ENCODE measurements around the gene PSMC3.

PSMC3 gene

DNA sequence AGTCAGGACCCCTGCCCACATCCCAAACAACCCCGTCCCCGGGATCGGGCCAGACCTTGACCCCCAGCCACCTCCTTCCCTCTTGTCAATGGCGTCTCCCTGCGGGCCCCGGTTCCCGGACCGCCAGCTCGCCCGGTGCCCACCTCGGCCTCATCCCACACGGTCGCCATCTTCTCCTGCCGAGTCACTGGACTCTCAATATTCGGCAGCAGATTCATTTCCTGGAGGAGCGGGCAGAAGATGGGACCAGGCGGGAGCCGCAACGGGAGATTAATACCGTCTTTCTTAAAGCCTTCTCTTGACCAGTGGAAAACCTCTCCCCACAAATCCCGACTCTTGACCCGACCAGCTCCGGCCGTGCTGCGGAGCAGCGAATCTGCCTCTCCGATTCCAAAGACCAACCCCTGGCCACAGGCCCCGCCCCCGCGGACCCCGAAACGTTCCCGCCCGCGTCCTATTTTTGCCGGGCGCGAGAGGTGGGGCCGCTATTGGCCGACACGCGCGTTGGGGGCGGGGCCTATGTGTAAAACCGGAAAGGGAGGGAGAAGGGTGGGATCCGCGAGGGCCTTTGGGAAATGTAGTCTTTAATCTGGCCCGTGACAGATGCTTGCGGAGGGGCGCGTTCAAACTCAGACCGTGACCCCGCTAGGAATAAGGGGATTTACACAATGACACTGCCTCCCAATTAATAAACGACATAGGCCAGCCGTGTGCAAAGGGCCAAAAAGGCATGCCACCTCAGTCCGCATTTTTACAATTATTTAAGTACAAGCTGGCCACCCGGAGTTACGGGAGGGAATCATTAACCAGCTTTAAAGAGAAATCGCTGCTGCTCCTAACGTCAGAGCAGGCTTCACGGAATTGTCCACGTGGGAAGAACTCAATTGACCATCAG lies at the start of gene PSMC3:
TSS of gene PSMC3 (minus strand) at position 378 of the 895 bp plus-strand sequence. CDS start at position 218, 160 bp downstream.
- peak; percentile 96 for DNase-seq

DNA sequence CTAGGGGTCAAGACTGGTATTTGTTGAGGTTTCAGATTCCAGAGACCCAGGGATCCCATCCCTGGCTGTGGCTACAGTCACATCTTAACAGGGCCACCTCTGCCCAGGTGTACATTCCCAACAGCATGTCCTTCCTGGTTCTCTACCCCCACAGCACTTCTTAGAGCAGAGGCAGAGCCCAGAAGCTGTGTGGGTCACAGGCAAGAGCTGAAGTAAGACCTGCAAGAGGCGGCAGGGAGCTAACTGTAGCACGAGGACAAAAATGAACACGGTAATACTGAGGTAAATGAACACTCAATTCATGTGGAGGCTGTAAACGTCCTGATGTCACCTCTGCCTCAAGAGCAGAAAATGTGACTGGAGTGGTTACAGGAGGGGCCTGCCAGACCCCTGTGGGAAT lies 44.4 kb upstream of the PSMC3 start:
- DNase-seq, result no peak

DNA sequence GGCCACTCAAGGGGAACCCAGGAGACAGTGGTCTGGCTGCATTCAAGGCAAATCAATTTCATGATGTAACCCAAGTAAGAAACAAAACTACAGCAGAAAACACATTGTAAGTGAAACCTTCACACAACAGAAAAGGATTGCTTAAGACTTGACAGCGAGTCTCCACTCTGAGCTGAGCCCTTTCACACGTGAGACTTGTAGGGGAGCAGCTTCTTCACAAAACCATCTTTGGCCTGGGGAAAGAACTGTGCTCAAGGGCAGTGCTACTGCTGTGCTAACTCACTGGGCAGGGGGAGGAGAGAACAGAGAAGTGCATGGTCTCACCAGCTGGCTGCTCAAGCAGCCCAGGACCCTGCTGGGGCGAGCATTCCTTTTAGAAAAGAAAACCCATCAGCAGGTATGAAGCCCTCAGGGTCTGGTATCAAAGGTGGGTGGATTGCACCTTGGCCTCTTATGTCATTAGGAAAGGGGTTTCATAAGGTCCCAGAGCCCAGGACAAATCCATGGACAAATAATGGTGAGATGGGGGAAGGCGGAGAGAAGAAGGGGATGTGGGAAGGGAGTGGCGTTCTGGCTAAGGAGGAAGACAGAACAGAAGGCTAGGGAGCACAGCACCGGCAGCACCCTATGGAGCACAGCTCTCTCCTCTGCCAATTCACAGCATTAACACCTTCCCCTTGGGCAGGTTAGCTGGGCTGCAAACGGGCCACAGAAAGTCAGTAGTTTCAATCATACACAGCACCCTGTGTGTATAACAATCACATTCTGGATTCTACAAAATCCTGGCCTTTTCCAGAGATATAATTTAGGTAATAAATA lies 43.3 kb upstream of the PSMC3 start:
- DNase-seq, result no peak

DNA sequence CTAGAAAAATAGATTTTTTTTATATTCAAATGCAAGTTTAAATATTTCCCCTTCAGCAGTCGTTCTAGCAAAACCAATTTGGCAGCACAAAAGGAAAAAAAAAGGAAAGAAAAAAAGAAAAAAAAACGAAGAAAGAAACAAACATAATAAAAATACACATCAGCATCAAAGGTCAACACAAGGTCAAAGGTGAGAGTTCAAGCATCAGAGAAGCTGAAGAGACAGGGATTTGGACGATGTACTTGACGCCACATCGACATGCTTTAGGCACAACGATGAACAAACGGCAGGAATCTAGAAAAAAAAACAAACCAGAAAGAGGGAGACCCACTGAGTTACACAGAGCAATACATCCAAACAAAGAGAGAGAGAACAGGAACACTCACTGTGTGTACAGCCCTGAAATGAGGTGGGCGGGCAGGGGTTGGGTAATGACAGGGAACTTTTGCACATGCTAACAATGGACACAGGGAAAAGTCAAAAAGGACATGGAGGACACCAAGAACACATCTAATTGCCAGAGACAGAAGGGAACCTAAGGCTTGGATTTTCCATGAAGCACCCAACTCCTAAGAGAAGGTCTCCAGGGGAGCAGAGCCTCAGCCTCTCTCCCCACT lies 42.5 kb upstream of the PSMC3 start:
- no peak for DNase-seq

DNA sequence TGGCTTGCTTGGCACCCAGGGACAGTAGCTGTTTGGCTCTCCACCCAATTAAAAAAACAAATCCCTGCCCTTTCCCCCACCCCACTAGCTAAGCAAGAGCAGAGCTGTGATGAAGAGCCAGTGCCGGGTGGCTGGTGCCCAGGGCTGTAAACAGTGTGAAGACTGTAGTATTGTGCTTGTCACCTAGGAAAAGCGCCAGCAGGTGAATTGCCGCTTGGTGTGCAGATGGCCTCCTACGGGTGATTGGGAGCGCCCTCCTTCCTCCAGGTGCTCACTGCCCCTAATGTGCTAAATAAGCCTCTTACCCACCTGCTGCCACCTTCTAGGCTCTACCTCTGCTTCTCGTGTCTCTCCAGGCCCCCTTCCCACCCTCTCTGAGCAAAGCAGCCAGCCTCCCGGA lies 41.1 kb upstream of the PSMC3 start:
- no peak for DNase-seq

DNA sequence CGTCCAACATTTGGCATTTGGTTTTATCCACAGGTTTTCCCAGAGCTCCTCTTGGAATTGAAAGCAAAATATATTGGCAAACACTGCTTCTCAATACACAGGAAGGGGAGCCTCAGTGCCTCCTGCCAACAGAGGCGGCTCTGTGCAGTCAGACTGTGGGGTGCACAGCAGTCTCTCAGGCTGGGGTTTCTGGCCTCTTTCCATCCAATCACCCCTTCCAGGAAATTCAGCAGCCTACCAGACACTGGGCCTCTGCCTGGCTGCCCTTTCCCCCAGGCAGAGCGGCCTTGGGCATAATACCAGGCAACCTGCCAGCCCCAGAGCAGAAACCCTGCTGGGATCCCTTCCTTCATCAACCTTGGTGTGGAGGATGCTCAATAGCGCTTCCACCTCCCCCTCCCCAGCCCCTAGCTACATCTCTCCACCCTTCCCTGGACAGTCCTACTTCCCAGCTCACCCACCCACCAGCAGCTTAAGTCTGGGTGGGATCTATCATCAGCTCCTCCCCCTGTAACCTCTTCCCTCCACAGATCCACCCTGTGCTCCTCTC lies 40.5 kb upstream of the PSMC3 start:
- DNase-seq, result no peak

DNA sequence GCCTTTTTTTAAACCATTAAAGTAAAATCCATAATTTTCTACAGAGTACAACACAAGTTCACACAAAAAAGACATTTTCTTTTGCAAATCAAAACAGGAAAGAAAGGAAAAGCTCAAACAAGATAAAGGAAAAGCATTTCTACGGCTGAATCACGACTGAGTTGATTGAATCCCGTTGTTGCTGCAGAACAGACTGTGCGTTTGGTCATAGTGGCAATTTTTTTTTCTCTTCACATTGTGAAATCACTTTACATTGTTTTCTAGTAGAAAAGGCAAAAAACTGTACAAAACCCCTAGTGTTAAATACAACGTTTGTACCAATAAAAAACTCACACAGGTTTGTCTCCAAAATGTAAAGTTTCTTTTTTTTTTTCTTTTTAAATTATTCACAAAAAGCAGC lies 40.0 kb upstream of the PSMC3 start:
- DNase-seq, result no peak

DNA sequence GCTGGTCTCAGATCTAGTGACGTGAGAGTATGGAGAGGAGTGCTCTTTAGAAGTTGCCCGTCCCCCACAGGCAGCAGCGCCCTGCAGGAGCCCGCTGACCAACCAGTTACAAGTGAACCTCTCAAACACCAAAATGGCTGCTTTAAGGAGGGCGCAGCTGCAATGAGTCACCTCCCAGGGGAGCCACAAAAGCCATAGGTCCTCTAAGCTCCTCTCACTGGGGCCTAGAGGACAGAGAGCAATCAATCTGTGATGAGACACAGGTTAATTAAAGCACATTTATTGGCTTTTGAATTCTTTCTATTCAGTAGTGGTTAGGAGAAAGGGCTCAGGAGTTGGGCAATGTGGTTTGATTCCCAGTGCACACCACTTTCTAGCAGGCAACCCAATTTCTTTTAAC lies 38.2 kb upstream of the PSMC3 start:
- DNase-seq, result no peak

DNA sequence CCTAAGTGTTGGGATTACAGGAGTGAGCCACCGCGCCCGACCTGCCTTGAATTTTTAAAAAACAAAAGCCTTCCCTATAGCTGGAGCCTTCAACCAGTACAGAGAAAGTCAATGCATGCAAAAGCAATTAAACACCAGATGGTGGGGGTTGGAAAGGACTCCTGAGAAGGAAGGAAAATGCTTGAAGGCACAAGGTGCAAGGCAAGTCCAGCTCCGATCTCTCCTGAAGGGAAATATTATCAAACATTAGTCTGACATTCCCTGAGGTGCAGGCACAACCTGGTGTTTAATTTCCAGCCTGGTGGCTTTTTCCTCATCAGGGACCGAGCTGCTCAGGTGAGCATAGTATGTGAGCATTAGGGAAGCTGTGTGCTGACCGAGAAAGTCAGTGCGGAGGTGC lies 35.6 kb upstream of the PSMC3 start:
- no peak for DNase-seq

DNA sequence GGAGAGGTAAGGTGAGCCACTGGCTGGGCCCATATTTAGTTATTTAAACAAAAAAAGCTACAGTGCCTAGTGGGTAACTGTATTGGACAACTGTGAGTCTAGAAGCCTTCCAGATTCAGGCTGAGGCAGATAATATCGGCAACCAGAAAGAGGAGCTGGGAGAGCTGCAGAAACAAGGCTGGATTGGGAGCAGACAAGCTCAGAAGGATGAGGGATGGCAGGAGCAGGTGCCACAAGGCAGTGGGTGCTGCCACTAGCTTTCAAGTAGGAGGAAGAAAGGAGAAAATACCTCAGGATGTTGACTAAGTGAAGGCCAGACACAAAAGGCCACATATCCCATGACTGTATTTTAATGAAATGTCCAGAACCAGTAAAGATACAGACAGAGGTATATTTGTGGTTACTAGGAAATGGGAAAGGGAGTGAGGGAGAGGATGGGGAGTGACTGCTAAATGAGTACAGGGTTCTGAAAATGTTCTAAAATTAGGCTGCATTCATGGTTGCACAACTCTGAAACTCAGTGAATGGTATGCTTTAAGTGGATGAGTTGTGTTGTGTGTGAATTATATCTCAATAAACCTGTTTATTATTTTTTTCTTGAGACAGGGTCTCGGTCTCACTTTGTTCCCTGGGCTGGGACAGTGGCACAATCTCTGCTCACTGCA lies 34.5 kb upstream of the PSMC3 start:
- no peak for DNase-seq

DNA sequence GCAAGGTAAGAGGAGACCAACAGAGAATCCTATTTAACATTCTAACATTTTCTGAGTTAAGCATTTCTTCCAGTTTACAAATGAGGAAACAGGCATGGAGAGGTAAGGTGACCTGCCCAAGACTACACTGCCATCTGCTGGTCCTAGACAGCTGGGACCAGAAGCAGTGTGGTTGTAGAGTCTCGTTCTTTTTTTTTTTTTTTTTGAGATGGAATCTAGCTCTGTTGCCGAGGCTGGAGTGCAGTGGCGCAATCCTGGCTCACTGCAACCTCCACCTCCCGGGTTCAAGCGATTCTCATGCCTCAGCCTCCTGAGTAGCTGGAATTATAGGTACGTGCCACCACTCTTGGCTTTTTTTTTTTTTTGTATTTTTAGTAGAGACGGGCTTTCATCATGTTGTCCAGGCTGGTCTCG lies 28.0 kb upstream of the PSMC3 start:
- peak; percentile 71 for DNase-seq

DNA sequence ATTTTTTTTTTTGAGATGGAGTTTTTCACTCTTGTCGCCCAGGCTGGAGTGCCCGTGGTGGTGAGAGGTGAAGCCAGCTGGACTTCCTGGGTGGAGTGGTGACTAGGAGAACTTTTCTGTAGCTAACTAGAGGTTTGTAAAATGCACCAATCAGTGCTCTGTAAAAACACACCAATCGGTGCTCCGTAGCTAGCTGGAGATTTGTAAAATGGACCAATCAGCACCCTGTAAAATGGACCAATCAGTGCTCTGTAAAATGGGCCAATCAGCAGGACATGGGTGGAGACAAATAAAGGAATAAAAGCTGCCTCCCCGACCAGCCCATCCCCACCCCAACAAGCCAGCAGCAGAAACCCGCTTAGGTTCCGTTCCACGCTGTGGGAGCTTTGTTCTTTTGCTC lies 27.1 kb upstream of the PSMC3 start:
- no peak for DNase-seq

DNA sequence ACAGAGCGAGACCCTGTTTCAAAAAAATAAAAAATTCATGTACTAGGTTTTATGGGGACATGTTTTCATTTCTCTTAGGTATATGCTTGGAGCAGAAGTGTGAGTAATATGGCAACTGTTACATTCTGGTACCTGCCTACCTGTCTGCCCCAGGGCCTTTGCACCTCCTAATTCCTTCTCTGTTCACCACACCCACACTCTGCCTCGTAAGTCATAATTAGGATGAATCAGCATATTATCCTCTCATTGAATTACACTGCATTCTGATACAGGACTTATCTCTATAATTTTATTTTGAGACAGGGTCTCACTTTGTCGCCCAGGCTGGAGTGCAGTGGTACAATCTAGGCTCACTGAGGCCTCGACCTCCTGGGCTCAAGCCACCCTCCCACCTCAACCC lies 25.8 kb upstream of the PSMC3 start:
- no peak for DNase-seq

DNA sequence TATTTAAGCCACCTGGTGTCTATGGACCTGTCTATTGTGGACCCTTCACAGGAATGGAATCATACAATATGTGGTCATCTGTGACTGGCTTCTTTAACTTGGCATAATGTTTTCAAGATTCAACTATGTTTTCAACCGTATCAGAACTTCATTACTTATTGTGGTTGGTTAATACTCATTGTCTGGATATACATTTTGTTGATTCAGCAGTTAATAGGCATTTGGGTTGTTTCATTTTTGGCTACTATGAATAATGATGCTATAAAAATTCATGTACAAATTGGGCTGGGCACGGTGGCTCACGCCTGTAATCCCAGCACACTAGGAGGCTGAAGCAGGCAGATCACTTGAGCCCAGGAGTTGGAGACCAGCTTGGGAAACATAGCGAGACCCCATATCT lies 25.2 kb upstream of the PSMC3 start:
- no peak for DNase-seq

DNA sequence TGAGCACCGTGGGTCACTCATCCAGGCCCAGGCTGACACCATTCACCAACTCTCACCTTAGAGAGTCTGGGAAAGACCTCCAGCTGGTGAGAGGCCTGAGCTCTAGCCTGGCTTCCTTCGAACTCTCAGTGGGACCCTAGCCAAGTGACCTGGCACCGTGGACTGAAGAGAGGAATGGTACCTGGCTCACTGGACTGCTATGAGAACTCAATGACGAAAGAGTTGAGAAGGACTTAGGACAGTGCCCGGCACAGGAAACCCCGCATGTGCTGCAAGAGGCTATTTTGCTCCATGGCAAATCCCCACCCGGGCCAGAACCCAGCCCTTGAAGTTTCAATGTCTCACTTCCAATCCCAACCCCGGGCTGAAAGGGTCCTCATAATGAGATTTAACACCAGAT lies 23.3 kb upstream of the PSMC3 start:
- no peak for DNase-seq

DNA sequence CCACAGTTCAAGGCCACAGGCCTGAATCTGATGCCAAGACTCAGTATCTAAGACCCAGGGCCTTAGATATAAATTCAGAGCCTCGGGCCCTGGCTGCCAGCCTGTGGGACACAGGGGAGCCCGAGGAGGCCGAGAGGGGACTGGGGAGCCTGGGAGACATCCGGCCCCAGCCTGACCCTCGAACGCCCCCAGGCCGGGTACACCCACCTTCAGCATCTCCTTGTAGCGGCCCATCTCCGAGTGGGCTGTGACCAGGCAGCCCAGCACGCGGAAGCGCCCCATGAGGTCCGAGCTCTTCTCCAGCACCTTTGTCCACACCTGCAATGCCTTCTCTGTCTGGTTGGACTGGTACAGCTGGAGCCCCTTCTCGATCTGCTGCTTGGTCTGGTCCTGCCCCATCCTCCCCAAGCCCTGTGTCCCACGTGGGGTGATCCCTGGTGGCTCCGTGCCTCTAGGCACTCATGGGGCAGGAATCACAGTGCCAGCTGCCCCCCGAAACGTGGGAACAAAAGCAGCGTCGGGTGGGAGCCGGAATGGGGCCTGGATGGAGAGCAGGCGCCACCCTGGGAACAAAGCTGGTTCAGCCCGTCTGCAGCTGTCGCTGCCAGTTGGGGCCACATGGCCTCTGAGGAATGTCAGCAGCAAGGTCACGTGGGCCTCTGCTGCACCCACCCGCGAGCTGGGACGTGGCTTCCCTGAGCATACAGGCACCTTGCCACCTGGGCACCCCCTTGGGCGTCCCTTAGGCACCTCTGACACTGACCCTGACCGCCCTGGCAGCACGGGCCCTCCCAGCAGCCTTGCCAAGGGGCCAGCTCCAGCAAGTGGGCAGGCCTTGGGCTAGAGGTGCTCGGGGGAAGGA lies 22.6 kb upstream of the PSMC3 start, which contains the start of gene RAPSN:
TSS of gene RAPSN (minus strand) at position 571 of the 862 bp plus-strand sequence. CDS start at position 399, 172 bp downstream.
- no peak for DNase-seq

DNA sequence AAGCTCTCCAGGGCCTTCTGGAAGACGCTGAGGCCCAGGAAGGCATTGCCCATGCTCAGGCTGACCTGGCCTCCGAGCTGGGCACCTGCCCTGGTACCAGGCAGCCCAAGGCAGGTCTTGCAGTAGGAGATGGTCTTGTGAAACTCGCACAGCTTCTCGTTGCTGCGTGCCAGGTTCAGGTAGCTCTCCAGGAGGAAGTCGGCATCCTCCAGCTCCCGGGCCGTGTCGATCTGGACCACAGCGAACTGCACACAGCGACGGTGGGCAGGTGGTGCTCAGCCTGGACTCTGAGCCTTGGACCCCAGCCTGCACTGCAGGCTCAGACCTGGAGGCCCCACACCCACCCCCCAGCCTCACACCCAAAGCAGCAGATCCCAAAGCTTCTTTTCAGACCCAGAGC lies 21.7 kb upstream of the PSMC3 start:
- DNase-seq, result no peak

DNA sequence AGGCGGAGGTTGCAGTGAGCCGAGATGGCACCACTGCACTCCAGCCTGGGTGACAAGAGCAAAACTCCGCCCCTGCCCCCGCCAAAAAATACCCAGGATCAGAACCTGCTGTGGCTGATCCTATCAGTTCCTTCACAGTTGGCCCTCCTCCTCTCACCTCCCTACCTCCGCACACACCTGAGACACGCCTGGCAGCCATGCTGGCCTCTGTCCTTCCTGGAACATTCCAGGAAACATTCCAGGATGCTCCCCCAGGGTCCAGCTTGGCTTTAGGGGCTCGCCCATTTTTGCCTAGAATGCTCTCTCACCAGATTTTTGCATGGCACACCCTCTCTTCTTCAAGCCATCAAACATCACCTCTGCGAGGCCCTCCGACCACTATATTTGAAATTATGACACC lies 20.6 kb upstream of the PSMC3 start:
- DNase-seq, result no peak

DNA sequence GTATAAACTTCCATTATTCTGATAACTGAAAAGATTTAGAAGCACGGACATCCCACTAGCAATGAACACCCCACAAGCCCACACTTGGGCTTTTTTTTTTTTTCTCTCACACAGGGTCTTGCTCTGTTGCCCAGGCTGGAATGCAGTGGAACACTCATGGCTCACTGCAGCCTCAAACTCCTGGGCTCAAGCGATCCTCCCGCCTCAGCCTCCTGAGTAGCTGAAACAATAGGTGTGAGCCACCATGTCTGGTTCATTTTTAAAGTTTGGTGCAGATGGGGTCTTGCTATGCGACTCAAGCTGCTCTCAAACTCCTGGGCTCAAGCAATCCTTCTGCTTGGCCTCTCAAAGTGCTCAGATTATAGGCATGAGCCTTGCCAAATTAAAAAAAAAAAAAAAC lies 19.6 kb upstream of the PSMC3 start:
- DNase-seq, result no peak

DNA sequence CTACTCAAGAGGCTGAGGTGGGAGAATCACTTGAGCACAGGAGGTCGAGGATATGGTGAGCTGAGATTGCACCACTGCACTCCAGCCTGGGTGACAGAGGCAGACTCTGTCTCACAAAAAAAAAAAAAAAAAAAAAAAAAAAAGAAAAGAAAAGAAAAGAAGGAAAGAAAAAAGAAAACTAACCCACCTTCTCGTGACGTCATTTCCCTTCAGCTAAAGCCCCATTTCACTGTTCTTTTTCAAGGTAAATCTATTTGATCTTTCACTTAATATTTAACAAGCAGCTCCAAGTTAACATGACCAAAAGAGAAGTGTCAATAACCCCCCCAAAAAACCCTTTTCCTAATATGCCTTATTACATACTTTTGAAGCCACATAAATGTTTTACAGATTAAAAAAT lies 17.6 kb upstream of the PSMC3 start:
- no peak for DNase-seq

DNA sequence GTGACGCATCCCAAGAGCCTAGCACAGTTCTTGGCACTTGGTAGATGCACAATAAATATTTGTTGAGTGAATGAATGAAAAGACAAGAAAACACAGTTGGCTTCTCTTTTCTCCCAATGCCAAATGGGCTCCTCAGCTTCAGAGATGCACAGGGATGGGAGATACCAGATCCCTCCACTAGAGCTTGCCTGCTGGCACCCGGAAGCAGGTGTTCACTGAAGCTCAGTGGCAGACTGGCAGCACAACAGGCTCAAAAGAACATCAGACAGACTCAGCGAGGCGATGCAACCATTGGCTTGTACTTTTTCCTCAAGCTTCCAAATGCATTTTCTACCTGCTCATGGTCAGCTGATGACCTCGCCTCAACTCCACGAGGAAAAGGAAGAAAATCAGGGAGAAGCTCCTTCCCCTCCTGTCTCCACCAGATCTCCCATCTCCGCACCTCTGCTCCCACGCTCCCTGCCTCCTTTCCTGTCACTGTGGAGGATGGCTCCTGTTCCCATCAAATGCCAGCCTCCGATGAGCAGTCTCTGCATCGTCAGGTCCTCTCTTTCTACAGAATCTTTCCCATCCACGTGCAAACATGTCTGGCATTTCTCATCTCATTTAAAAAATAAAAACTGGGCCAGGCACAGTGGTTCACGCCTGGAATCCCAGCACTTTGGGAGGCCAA lies 16.9 kb upstream of the PSMC3 start:
- DNase-seq, result peak; percentile 8

Measured in RPMI8226 (cell line).